Measurements from ENCODE around the gene KIF25.

GRCh38 chr6:168000198-168001028 is 2.9 kb downstream of the KIF25 start:
- TF ChIP-seq REST (IDR thresholded peaks at IDR 0.05; ENCODE audit: low read depth) (no peak), YY1 (IDR thresholded peaks at IDR 0.05; ENCODE audit: low read depth) (no peak), MAX (IDR thresholded peaks at IDR 0.05) (no peak), NFIC (IDR thresholded peaks at IDR 0.05) (no peak), TAF1 (IDR thresholded peaks at IDR 0.05; ENCODE audit: low read depth) (no peak), EP300 (IDR thresholded peaks at IDR 0.05; ENCODE audit: borderline replicate concordance) (no peak), EGR1 (IDR thresholded peaks at IDR 0.05) (no peak), CREB1 (IDR thresholded peaks at IDR 0.05; ENCODE audit: low read depth) (no peak), TEAD4 (IDR thresholded peaks at IDR 0.05) (no peak), TCF12 (IDR thresholded peaks at IDR 0.05; ENCODE audit: low read depth) (no peak), FOXM1 (IDR thresholded peaks at IDR 0.05; ENCODE audit: borderline replicate concordance, low read depth) (no peak), RAD21 (IDR thresholded peaks at IDR 0.05; ENCODE audit: low read depth) (no peak)

All from Ishikawa (cell line).